ENCODE results near the gene MTHFSD. TPM values are rescaled to one million over a fixed set of nuclear protein-coding genes. Genes with fewer than 3 reads are reported as not detected.

The MTHFSD gene
- polyA plus RNA-seq, 1 donor from 2014 or later = 19.1 TPM

GRCh38 chr16:86525696-86526095, 29.3 kb downstream of the MTHFSD start:
- Mint-ChIP-seq H3K36me3 (peaks cover 3% of the 10 kb centered on the region), H3K27me3 (peaks cover 3% of the 10 kb centered on the region), H3K4me3 (no peak overlapping the region), H3K4me1 (no peaks in the 10 kb centered on the region), H3K9me3 (peaks cover 0 to 2% (median 0%) of the 10 kb centered on the region in 3 donors), H3K27ac (no peak overlapping the region)

DNA sequence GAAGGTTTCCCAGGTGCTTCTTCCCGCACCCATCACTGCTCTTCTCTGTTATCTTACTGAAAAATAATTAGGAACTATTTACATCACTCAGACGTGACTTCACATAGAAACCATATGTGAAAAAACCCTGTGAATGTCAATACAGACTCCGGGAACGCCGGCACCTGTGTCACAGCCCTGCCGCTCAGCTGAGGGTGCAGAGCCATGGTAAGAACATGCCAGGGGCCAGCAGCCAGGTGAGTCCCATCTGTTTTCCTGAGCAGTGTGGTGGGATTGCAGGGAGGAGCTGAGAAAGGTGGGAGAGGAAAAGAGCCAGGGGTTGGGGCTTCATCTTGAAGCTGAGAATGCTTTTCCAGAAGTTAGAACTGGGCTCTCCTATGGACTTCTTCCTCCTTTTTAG, 31.0 kb downstream of the MTHFSD start:
- H3K9me3 Mint-ChIP-seq = peaks cover 0 to 2% (median 0%) of the 10 kb centered on the region in 3 donors
- H3K36me3 Mint-ChIP-seq = peaks cover 3% of the 10 kb centered on the region
- H3K4me3 Mint-ChIP-seq = no peak overlapping the region
- H3K27me3 Mint-ChIP-seq = peaks cover 13% of the 10 kb centered on the region
- H3K27ac Mint-ChIP-seq = no peak overlapping the region
- H3K4me1 Mint-ChIP-seq = peaks cover 2 to 3% (median 2%) of the 10 kb centered on the region in 3 donors

DNA sequence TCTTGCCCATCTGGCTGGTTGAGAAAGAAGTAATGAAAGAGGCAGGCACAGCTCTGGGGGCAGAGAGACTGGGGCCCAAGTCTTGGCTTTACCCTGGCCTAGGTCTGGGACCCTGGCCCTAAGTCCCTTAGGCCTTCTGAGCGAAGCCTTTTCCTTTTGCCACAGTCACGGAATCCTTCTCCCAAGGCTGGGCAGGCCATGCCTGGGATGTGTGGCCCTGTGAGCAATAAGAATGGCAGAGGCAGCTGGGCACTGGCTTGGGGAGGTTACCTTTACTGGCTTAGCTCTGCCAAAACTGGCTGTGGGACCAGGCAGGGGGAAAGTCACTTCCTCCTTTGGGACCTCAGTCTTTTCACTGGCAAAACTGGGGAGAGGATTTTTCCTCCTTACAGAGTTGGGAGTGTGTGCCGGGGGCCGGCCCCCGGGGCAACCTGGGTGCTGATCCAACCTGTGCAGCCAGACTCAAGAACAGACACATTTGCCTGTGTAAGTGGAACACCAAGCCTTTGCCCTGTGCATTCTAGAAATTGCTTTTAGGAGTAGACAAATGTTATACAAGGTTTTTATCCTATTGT, 31.8 kb downstream of the MTHFSD start:
- peaks cover 20% of the 10 kb centered on the region for H3K27me3 Mint-ChIP-seq
- H3K4me3 Mint-ChIP-seq = no peak overlapping the region
- peaks cover 2 to 3% (median 2%) of the 10 kb centered on the region in 3 donors for H3K4me1 Mint-ChIP-seq
- H3K27ac Mint-ChIP-seq = no peak overlapping the region
- peaks cover 3% of the 10 kb centered on the region for H3K36me3 Mint-ChIP-seq
- peaks cover 0 to 2% (median 0%) of the 10 kb centered on the region in 3 donors for H3K9me3 Mint-ChIP-seq

DNA sequence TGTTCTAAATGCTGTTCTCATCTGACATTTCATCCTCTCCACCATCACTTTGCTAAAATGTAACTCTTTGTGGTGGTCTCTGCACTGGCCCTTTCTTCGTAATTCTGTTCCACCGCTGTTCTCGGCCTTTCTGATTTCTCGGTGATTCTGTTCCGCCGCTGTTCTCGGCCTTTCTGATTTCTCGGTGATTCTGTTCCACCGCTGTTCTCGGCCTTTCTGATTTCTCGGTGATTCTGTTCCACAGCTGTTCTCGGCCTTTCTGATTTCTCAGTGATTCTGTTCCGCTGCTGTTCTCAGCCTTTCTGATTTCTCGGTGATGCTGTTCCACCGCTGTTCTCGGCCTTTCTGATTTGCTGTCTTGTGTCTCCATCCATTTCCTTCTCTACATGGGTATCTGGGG, 32.4 kb downstream of the MTHFSD start:
- H3K27ac Mint-ChIP-seq = peak overlapping the region in 1 of 3 donors; percentile 43
- peaks cover 2 to 3% (median 2%) of the 10 kb centered on the region in 3 donors for H3K4me1 Mint-ChIP-seq

DNA sequence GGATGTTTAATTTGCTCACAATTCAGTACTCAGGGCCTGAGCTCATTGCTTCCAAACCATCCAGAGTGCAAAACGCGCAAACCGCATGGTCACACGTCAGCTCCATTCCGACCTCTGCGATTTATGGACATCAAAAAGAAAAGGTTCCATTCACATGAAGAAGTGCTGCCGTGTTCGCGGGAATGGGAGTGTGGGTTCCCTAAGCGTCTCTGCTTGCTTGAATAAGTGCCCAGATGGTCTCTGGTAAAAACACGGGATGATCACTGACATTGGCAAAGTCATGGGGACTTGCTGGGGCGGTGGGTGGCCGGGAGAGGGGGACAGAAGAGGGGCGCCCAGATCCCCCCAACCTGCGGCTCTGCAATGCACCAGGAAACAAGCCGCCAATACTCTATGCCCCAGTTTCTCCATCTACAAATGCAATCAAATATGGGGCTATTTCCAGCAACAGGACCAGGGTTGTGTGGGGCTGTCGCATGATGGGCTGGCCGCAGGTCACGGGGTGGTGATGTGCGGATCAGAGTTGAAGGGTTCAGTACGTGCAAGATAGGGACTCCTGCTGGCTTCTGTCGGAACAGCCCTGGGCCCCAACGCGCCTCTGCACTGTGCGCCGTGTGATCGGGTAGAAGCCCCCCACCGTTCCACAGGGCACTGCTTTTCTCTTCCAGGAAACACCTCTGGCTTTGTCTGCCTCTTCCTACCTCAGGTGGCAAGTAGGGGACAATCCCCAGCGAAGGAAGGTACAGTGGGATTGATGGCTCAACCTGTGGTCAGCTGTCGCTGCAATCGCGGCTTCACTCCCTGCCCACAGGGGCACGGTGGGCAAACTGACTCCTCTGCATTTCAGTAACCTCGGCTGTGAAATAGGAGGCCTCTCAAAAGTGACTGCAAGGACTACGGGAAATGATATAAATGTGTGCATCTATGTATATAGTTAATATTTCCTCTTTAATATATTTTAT, 33.5 kb downstream of the MTHFSD start:
- Mint-ChIP-seq H3K27me3 (peaks cover 35% of the 10 kb centered on the region), H3K27ac (no peak overlapping the region), H3K9me3 (peaks cover 0 to 2% (median 0%) of the 10 kb centered on the region in 3 donors), H3K4me3 (no peak overlapping the region), H3K36me3 (peaks cover 2% of the 10 kb centered on the region), H3K4me1 (peaks cover 2 to 3% (median 2%) of the 10 kb centered on the region in 3 donors)

More for the DNA sequence above, 32.4 kb downstream of the MTHFSD start:
- peaks cover 3% of the 10 kb centered on the region for H3K36me3 Mint-ChIP-seq
- peaks cover 0 to 2% (median 0%) of the 10 kb centered on the region in 3 donors for H3K9me3 Mint-ChIP-seq
- H3K27me3 Mint-ChIP-seq = peaks cover 26% of the 10 kb centered on the region
- no peak overlapping the region for H3K4me3 Mint-ChIP-seq

- Mint-ChIP-seq H3K9me3 (no peaks in the 10 kb centered on the region), H3K4me3 (peak overlapping the region in 1 of 4 donors; percentile 28), H3K27ac (peak overlapping the region in 1 of 3 donors; percentile 39), H3K27me3 (peaks cover 38% of the 10 kb centered on the region), H3K36me3 (no peaks in the 10 kb centered on the region), H3K4me1 (peaks cover 2 to 3% (median 2%) of the 10 kb centered on the region in 3 donors)
Observed at GRCh38 chr16:86520317-86521210, 34.5 kb downstream of the MTHFSD start.

GRCh38 chr16:86519649-86520316, 35.3 kb downstream of the MTHFSD start:
- no peaks in the 10 kb centered on the region for H3K36me3 Mint-ChIP-seq
- no peaks in the 10 kb centered on the region for H3K9me3 Mint-ChIP-seq
- peaks cover 2 to 3% (median 2%) of the 10 kb centered on the region in 3 donors for H3K4me1 Mint-ChIP-seq
- H3K27ac Mint-ChIP-seq = peak overlapping the region in 2 of 3 donors; percentile 39 to 42
- H3K4me3 Mint-ChIP-seq = peak overlapping the region in 2 of 4 donors; percentile 28 to 66
- peaks cover 42% of the 10 kb centered on the region for H3K27me3 Mint-ChIP-seq

GRCh38 chr16:86519007-86519648, 35.9 kb downstream of the MTHFSD start:
- no peak overlapping the region for H3K4me3 Mint-ChIP-seq
- H3K9me3 Mint-ChIP-seq = no peaks in the 10 kb centered on the region
- H3K27ac Mint-ChIP-seq = peak overlapping the region in 1 of 3 donors; percentile 67

DNA sequence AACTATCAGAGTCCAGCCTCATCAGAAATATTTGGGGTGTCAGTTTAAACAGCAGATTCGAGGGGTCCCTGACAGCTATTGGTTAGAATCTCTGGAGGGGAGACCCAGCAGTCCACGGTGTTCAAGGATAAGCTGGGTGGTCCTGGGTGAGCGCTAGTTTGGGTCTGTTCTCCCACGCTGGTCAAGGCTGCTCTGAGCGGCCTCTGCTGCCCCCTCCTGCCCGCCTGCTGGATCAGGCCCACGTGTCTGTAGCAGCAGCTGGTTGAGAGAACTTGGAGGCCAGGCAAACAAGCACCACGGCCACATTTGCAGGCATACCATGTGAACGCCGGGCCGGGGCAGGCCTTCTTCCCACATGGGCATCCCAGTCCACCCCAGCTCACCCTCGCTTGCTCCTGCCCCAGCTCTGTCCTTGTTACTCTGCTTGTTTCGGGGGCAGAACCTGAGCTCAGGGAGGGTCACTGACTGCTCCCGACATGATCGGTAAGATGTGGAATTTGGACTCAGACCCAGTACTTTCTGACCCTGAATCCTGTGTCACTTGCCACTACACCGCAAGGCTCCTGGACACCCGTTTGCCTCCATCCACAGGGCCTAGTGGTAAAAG, 37.3 kb downstream of the MTHFSD start:
- Mint-ChIP-seq H3K36me3 (no peaks in the 10 kb centered on the region), H3K9me3 (no peaks in the 10 kb centered on the region), H3K4me3 (peak overlapping the region in 1 of 4 donors; percentile 39), H3K4me1 (peaks cover 2 to 3% (median 3%) of the 10 kb centered on the region in 3 donors), H3K27ac (peak overlapping the region in 1 of 3 donors; percentile 66), H3K27me3 (peaks cover 54% of the 10 kb centered on the region)

More at GRCh38 chr16:86519007-86519648, 35.9 kb downstream of the MTHFSD start:
- H3K27me3 Mint-ChIP-seq = peaks cover 46% of the 10 kb centered on the region
- H3K4me1 Mint-ChIP-seq = peaks cover 2 to 3% (median 2%) of the 10 kb centered on the region in 3 donors
- no peaks in the 10 kb centered on the region for H3K36me3 Mint-ChIP-seq

GRCh38 chr16:86517033-86517432, 38.0 kb downstream of the MTHFSD start:
- peak overlapping the region in 1 of 4 donors; percentile 4 for H3K4me3 Mint-ChIP-seq
- no peaks in the 10 kb centered on the region for H3K9me3 Mint-ChIP-seq
- H3K27ac Mint-ChIP-seq = peak overlapping the region in 1 of 3 donors; percentile 59
- H3K4me1 Mint-ChIP-seq = peaks cover 2 to 3% (median 3%) of the 10 kb centered on the region in 3 donors
- H3K27me3 Mint-ChIP-seq = peaks cover 56% of the 10 kb centered on the region
- H3K36me3 Mint-ChIP-seq = no peaks in the 10 kb centered on the region

DNA sequence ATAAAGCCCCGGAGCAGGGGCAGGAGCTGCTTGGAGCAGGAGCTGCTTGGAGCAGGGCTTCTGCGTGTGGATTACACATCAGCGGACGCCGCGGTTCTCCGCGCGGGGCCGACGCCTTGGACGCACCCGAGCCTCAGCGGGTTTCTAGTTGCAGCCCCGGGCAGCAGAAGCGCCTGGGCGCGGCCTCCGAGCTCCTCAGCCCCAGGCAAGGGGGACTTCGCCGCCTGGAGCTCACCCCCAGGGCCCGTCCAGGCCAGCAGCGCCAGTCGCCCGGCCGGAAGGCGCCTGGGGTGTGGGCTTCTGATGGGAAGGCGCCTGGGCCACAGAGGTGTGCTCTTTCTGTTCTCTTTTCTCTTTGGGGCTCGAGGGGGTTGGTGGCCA, 38.4 kb downstream of the MTHFSD start:
- H3K4me1 Mint-ChIP-seq = peaks cover 3% of the 10 kb centered on the region in 3 donors
- peaks cover 60% of the 10 kb centered on the region for H3K27me3 Mint-ChIP-seq
- no peaks in the 10 kb centered on the region for H3K9me3 Mint-ChIP-seq
- H3K4me3 Mint-ChIP-seq = no peak overlapping the region
- H3K27ac Mint-ChIP-seq = no peak overlapping the region
- H3K36me3 Mint-ChIP-seq = no peaks in the 10 kb centered on the region

DNA sequence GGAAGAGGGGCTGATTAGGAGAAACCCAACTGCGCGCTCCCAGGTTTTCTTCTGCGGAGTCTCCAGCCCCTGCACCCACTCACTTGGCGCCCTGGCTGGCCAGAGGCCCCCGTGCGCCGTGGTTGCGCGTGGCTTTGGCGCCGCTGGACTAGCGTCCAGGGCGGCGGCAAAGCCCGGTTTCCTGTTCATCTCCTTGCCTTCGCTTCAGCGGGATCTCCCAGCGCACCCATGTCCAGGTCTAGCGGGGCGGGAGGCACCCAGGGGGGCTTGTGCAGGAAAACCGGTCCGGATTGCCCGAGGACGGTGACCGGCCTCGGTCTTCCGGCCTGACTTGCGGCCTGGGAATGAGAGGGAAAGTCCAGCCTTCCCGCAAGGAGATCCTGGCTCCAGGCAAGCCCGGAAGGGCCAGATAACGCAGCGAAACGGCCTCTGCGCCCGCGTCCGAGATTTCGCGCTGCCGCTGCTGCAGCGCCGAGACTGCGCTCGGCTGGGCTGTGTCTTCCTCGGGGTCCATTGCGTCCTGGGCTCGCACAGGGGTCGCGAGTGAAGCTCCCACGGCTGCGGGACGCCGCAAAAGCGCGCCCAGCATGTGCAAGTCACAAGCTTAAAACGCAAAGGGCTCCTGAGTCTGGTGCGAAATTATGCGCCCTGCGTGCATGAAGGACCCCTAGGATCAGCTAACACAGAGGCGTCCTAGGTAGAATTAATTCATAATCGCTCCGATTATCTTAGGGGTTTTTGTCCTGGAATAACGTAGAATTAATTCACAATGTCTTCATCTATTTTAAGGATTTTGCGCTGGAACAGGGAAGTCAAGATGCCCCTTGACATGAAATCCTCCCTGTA, 39.0 kb downstream of the MTHFSD start:
- no peaks in the 10 kb centered on the region for H3K9me3 Mint-ChIP-seq
- no peak overlapping the region for H3K4me3 Mint-ChIP-seq
- peaks cover 3% of the 10 kb centered on the region in 3 donors for H3K4me1 Mint-ChIP-seq
- peak overlapping the region in 1 of 3 donors; percentile 74 for H3K27ac Mint-ChIP-seq
- H3K36me3 Mint-ChIP-seq = no peaks in the 10 kb centered on the region
- H3K27me3 Mint-ChIP-seq = peaks cover 63% of the 10 kb centered on the region
